ENCODE measurements around the gene DBP.
A peak's percentile ranks its signal among the peaks of the same experiment; 100 is the strongest.

DBP gene

DNA sequence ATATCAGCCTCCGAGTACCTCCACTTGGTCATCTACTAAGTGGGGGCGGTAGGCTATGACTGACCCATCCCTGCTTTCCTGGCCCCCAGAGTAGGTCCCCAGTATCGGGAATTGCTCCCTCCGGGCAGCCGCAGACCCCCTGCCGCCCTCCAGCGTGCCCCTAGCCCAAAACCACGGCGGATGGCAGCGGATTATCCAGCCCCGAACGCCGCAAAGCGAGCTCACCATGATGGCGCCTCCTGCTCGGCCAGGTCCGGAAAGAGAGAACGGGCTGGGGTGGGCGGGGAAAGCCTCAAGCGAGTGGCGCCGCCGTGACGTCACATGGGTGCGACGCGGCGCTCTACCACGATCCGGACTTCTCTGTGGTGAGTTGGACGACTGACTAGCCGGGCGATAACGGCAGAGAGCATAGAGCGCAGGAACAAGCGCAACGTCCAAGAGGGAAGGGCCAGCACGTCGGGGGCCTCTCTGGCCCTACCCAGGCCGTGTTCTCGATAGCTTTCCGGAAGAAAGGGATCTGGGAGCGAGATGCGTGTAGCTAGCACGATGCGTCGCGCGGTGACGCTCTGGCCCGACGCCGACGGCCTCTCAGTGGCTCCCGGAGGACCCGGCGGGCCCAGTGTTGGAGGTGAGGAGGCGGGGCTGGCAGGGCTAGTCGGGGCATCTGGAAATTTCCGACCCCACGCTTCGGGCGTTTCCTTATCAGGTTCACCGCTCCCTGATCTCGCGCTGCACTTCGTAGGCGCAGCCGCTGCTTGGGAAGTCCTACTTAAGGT lies 18.1 kb downstream of the DBP start, which contains the start of the genes RPL18 and SPHK2:
RPL18 (minus strand) TSS at position 263 of the 776 bp plus-strand sequence; CDS start at position 228, 35 bp downstream.
SPHK2 (plus strand) TSS at position 591 of the 776 bp plus-strand sequence. CDS start 1,009 bp downstream, outside the sequence.
- Histone ChIP-seq H3K4me2 (ENCODE audit: low read depth, low read length, poor library complexity, severe bottlenecking) (peak within 1 kb of the TSS; percentile 98), H3K9me2 (replicated peaks; ENCODE audit: low read depth, low read length) (no peaks in the 10 kb centered on the region), H3K9me3 (ENCODE audit: insufficient read depth, low read depth, low read length) (no peaks in the 10 kb centered on the region), H4K20me1 (ENCODE audit: insufficient read depth, low read length, poor library complexity, severe bottlenecking) (peaks cover 44% of the 10 kb centered on the region), H3K4me1 (ENCODE audit: insufficient read depth, low read length, poor library complexity, severe bottlenecking) (peaks cover 36% of the 10 kb centered on the region), H3K79me2 (ENCODE audit: insufficient read depth, low read length) (peaks cover 62% of the 10 kb centered on the region), H3K4me3 (ENCODE audit: low read length, poor library complexity, severe bottlenecking) (peak within 1 kb of the TSS; percentile 100), H3K36me3 (ENCODE audit: insufficient read depth, low read length) (peaks cover 36% of the 10 kb centered on the region; the same call in 1 of the 2 replicates), H2AFZ (ENCODE audit: low read length) (peak within 1 kb of the TSS; percentile 61), H3F3A (ENCODE audit: low read depth) (no peaks in the 10 kb centered on the region), H3K9ac (ENCODE audit: low read depth, low read length, poor library complexity, severe bottlenecking) (peak within 1 kb of the TSS; percentile 100), H3K27me3 (ENCODE audit: insufficient read depth, low read length, poor library complexity, severe bottlenecking) (peaks cover 8% of the 10 kb centered on the region)
- no peak for TF ChIP-seq EZH2phosphoT487 (IDR thresholded peaks at IDR 0.05; ENCODE audit: borderline replicate concordance)
- TF ChIP-seq, protein P1, sequence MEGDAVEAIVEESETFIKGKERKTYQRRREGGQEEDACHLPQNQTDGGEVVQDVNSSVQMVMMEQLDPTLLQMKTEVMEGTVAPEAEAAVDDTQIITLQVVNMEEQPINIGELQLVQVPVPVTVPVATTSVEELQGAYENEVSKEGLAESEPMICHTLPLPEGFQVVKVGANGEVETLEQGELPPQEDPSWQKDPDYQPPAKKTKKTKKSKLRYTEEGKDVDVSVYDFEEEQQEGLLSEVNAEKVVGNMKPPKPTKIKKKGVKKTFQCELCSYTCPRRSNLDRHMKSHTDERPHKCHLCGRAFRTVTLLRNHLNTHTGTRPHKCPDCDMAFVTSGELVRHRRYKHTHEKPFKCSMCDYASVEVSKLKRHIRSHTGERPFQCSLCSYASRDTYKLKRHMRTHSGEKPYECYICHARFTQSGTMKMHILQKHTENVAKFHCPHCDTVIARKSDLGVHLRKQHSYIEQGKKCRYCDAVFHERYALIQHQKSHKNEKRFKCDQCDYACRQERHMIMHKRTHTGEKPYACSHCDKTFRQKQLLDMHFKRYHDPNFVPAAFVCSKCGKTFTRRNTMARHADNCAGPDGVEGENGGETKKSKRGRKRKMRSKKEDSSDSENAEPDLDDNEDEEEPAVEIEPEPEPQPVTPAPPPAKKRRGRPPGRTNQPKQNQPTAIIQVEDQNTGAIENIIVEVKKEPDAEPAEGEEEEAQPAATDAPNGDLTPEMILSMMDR (conservative IDR thresholded peaks at IDR 0.05; ENCODE audit: low read length) = no peak

DNA sequence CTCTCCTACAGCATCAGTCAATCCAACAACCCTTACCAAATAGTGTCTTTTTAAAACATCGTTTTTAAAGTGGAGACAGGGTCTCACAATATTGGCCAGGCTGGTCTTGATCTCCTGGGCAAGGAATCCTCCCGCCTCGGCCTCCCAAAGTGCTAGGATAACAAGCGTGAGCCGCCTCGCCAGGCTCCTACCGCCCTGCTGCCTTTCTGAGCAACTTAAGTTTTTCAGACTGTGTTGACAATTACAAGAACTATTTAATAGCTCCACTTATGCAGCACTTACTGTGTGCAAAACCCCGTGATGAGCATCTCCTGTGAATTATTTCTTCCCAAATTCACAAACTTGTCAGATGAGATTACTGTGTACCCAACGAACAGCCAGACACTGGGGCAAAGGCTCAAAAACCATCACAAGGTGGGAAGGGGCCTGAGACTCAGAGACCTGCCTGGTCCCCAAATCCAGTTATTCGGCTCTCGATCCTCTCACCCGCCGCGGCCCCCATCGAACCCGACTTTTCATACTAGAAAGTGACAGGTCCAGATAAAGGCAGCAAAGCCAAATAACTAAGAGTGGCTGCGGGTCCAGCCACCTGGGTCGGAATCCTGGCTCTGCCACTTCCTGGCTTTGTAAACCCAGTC lies 18.8 kb downstream of the DBP start:
- Histone ChIP-seq H3K4me1 (ENCODE audit: insufficient read depth, low read length, poor library complexity, severe bottlenecking) (peaks cover 31% of the 10 kb centered on the region), H4K20me1 (ENCODE audit: insufficient read depth, low read length, poor library complexity, severe bottlenecking) (peaks cover 44% of the 10 kb centered on the region), H3K4me3 (ENCODE audit: low read length, poor library complexity, severe bottlenecking) (peak overlapping the region; percentile 100), H3K9me3 (ENCODE audit: insufficient read depth, low read depth, low read length) (no peaks in the 10 kb centered on the region), H3K4me2 (ENCODE audit: low read depth, low read length, poor library complexity, severe bottlenecking) (peak overlapping the region; percentile 98), H2AFZ (ENCODE audit: low read length) (0 out of 2 replicates have a peak overlapping the region, but pooled peaks have one; percentile 32), H3K79me2 (ENCODE audit: insufficient read depth, low read length) (peaks cover 62% of the 10 kb centered on the region), H3K36me3 (ENCODE audit: insufficient read depth, low read length) (peaks cover 36% of the 10 kb centered on the region; the same call in 1 of the 2 replicates), H3K9me2 (replicated peaks; ENCODE audit: low read depth, low read length) (no peaks in the 10 kb centered on the region), H3F3A (ENCODE audit: low read depth) (no peaks in the 10 kb centered on the region), H3K27me3 (ENCODE audit: insufficient read depth, low read length, poor library complexity, severe bottlenecking) (peaks cover 8% of the 10 kb centered on the region), H3K9ac (ENCODE audit: low read depth, low read length, poor library complexity, severe bottlenecking) (peak overlapping the region; percentile 100)
- TF ChIP-seq EZH2phosphoT487 (IDR thresholded peaks at IDR 0.05; ENCODE audit: borderline replicate concordance) = no peak
- TF ChIP-seq, protein P1 (conservative IDR thresholded peaks at IDR 0.05; ENCODE audit: low read length) = no peak

DNA sequence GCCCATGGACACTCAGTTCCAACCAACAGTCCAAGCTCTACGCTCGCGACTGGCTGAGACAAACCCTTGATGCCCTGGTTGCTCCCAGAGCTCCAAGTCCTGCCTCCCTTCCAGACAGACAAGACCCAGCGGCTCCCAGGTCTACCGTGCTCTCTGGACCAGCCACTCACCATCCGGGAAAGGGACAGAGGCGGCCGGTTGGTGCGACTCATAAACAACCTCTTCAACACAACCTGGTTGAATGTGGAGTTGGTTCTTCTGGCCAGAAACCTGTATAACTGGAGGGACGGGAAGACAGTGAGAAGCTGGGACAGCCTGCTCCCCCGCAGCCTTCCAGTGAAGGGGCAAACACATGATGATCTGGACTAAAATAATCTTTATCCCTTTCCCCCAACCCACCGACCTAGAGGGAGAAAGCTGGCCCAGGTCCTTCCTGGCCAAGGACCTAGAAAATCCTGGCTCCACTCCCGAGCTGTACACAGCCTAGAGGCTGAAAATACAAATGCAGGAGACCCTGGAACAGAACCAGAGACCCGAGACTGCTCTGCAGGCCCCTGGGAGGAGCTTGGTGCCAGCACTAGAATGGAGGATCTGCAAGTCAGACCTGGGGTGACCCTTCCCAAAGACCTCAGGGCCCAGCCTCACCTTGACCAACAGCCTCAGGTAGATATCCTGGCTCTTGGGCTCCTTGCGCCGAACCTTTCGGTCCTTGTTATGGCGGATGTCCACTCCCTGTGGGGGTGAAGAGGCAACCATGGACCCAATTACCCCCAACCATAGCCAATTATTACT lies 19.8 kb downstream of the DBP start:
- Histone ChIP-seq H4K20me1 (ENCODE audit: insufficient read depth, low read length, poor library complexity, severe bottlenecking) (peaks cover 44% of the 10 kb centered on the region), H3K4me2 (ENCODE audit: low read depth, low read length, poor library complexity, severe bottlenecking) (peak overlapping the region; percentile 98), H3K9me3 (ENCODE audit: insufficient read depth, low read depth, low read length) (no peaks in the 10 kb centered on the region), H3K4me1 (ENCODE audit: insufficient read depth, low read length, poor library complexity, severe bottlenecking) (peaks cover 27% of the 10 kb centered on the region), H3K27me3 (ENCODE audit: insufficient read depth, low read length, poor library complexity, severe bottlenecking) (peaks cover 8% of the 10 kb centered on the region), H3K9me2 (replicated peaks; ENCODE audit: low read depth, low read length) (no peaks in the 10 kb centered on the region), H3K9ac (ENCODE audit: low read depth, low read length, poor library complexity, severe bottlenecking) (peak overlapping the region; percentile 100), H3K4me3 (ENCODE audit: low read length, poor library complexity, severe bottlenecking) (peak overlapping the region; percentile 100), H3K36me3 (ENCODE audit: insufficient read depth, low read length) (peaks cover 36% of the 10 kb centered on the region; the same call in 1 of the 2 replicates), H3F3A (ENCODE audit: low read depth) (no peaks in the 10 kb centered on the region), H3K79me2 (ENCODE audit: insufficient read depth, low read length) (peaks cover 62% of the 10 kb centered on the region), H2AFZ (ENCODE audit: low read length) (no peak overlapping the region)
- no peak for TF ChIP-seq EZH2phosphoT487 (IDR thresholded peaks at IDR 0.05; ENCODE audit: borderline replicate concordance)
- TF ChIP-seq, protein P1 (conservative IDR thresholded peaks at IDR 0.05; ENCODE audit: low read length) = no peak

Data from Loucy (cell line).